GM21529 (cell line): ENCODE results near the gene CDR2.
"Not testable (repeated sequence)": the region's sequence is repeated elsewhere in the genome, so short reads cannot be mapped to it uniquely, and the experiment has no call there.

Experiments used
- ATAC-seq: cut with Tn5 transposase; IDR thresholded peaks from one replicate; pipeline ENCODE4 v1.9.1; 2021; ENCODE audit not compliant: unreplicated experiment

Gene CDR2

GRCh38 chr16:22374311-22375116, at the start of gene CDR2:
Gene CDR2, minus strand, starts transcription at chr16:22374619. Its CDS starts 310 bp downstream, at chr16:22374309.
- ATAC-seq = peak; percentile 92

GRCh38 chr16:22423716-22424115, 49.3 kb upstream of the CDR2 start:
- no peak for ATAC-seq

GRCh38 chr16:22421136-22421535, 46.7 kb upstream of the CDR2 start:
- no peak for ATAC-seq

GRCh38 chr16:22420606-22421135, 46.3 kb upstream of the CDR2 start:
- no peak for ATAC-seq

- ATAC-seq = no peak
Measured at GRCh38 chr16:22419908-22420307, 45.5 kb upstream of the CDR2 start.

- no peak for ATAC-seq
Measured at GRCh38 chr16:22418826-22419225, 44.4 kb upstream of the CDR2 start.

- ATAC-seq = not testable (repeated sequence)
Measured at GRCh38 chr16:22417798-22418197, 43.4 kb upstream of the CDR2 start.

- ATAC-seq = no peak
Measured at GRCh38 chr16:22417019-22417418, 42.6 kb upstream of the CDR2 start.

- no peak for ATAC-seq
Measured at GRCh38 chr16:22413819-22414218, 39.4 kb upstream of the CDR2 start.

- no peak for ATAC-seq
Measured at GRCh38 chr16:22407486-22407885, 33.1 kb upstream of the CDR2 start.

GRCh38 chr16:22402191-22402590, 27.8 kb upstream of the CDR2 start:
- ATAC-seq = no peak

GRCh38 chr16:22400900-22401299, 26.5 kb upstream of the CDR2 start:
- no peak for ATAC-seq

- no peak for ATAC-seq
Measured at GRCh38 chr16:22397931-22398330, 23.5 kb upstream of the CDR2 start.

- no peak for ATAC-seq
Measured at GRCh38 chr16:22397464-22397863, 23.0 kb upstream of the CDR2 start.

GRCh38 chr16:22395960-22396359, 21.5 kb upstream of the CDR2 start:
- ATAC-seq = no peak

- ATAC-seq = no peak
Measured at GRCh38 chr16:22394121-22394520, 19.7 kb upstream of the CDR2 start.

- ATAC-seq = no peak
Measured at GRCh38 chr16:22388101-22388644, 13.8 kb upstream of the CDR2 start.

- no peak for ATAC-seq
Measured at GRCh38 chr16:22386976-22387375, 12.6 kb upstream of the CDR2 start.

GRCh38 chr16:22385196-22385595, 10.8 kb upstream of the CDR2 start:
- ATAC-seq = no peak

GRCh38 chr16:22383827-22384226, 9.4 kb upstream of the CDR2 start:
- ATAC-seq = no peak

- no peak for ATAC-seq
Measured at GRCh38 chr16:22381392-22381791, 7.0 kb upstream of the CDR2 start.

GRCh38 chr16:22380529-22380928, 6.1 kb upstream of the CDR2 start:
- no peak for ATAC-seq
